GM21390 (cell line): ENCODE measurements around the gene KMO.

Source experiments
- ATAC-seq: cut with Tn5 transposase; IDR thresholded peaks from one replicate; pipeline ENCODE4 v1.9.1; 2021; ENCODE audit not compliant: unreplicated experiment

KMO gene

DNA sequence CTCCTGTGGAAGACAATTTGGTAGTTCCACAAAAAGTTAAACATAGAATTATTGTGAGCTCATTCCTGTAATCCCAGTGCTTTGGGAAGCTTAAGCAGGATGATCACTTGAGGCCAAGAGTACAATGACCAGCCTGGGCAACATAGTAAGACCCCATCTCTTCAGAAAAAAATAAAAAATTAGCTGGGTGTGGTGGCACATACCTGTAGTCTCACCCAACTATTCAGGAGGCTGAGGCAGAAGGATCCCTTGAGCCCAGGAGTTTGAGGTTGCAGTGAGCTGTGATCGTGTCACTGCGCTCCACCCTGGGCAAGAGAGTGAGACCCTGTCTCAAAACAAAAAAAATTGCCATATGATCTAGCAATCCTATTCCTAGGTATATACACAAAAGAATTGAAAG is 112.1 kb downstream of the KMO start:
- ATAC-seq, result no peak

DNA sequence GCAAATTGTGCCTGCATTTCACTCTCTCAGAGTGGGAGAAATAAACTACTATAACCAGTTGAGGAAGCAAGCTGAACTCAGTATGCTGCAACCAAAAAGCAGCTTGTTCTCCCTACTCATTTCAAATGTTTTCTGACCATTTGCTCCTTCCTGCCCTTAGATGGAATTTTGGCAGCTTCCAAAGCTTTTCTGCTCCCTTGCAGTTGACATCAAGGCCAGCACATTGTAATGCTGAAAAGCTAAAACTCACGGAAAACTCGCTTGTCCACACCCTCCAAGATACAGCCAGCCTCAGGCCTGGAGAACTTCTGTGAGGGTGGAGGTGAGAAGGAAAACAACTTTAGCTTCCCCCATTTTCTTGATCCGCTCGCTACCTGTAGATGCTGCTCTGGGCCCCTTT is 113.0 kb downstream of the KMO start:
- ATAC-seq, result no peak
